DMS53 treated with DMSO at 0.1 percent for 48 hours (cell line): ENCODE results near the gene YPEL2.

Experiments used
- DNase-seq: peaks from one replicate; lab custom pipeline; 2025; ENCODE audit not compliant: unreplicated experiment; lab: John Stamatoyannopoulos, UW

Gene YPEL2

GRCh38 chr17:59427996-59428395 is 96.5 kb downstream of the YPEL2 start:
- no peak for DNase-seq

- DNase-seq: no peak
Measured at GRCh38 chr17:59428916-59429485, 97.5 kb downstream of the YPEL2 start.

- no peak for DNase-seq
Measured at GRCh38 chr17:59431601-59432000, 100.1 kb downstream of the YPEL2 start.

DNA sequence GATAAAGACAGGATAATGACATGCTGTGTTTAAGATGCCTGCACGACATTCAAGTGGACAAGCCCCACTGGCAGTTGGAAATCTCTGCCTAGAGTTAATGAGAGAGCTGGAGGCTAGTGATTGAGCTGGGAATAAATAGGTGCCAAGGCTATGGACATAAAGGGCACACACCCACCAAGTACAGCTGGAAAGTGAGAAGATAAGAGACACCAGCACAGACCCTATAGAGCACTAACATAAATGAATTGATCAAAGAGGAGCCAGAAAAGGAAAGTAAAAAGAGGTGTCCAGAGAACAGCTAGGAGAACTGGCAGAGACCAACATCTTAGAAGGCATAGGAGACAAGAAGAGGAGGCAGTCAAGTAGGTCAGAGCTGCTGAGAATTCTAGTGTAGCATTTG is 101.2 kb downstream of the YPEL2 start:
- no peak for DNase-seq

- DNase-seq: no peak
Measured at GRCh38 chr17:59433586-59433985, 102.1 kb downstream of the YPEL2 start.

DNA sequence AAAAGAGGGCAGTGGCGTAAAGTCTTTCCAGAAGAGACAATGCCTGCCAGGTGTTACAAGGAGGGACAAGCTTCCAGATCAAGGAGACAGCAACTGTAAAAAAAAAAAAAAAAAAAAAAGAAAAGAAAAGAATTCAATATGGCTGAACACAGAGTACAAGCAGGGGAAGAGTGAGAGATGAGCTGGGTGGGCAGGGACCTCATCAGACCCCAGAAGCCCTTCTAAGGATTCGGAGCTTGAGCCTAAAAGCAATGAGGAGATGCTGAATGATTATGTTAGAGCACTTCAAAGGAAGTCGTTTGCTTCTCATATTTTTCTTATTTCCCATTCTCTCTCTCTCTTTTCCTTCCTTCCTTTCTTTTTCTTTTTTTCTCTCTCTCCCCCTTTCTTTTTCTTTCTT is 103.0 kb downstream of the YPEL2 start:
- DNase-seq: no peak

DNA sequence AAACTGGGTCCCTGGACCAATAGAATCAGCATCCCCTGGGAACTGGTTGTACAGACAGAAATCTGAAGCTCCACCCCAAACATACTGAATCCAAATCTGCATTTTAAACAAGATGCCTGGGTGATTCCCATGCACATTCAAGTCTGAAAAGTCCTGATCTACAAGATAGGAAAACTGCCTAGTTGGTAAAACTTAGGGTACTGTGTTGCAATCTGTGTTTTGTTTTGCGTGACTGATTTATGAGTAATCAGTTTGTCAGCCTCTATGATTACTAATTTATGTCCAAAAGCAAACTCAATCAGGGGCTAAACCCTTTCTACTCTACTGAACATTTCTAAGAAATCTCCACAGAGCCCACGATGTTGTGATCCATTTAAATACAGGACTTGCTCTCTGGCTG is 103.8 kb downstream of the YPEL2 start:
- DNase-seq: no peak

- no peak for DNase-seq
Measured at GRCh38 chr17:59436900-59437299, 105.4 kb downstream of the YPEL2 start.

GRCh38 chr17:59437791-59438281 is 106.4 kb downstream of the YPEL2 start:
- no peak for DNase-seq

DNA sequence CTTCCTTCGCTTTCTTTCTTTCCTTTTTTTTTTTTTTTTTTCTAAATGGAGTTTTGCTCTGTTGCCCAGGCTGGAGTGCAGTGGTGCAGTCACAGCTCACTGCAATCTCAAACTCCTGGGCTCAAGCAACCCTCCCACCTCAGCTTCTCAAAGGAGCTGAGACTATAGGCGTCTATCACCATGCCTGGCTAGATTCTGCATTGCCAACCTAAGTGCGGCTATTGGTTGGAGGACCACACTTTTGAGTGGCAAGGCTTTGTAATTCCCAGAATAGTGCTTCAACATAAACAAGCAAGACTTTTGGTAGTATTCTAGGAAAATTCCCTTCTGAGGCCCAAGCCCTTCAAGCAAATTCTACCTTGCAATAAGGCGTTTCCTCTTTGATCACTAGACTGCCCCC is 107.8 kb downstream of the YPEL2 start:
- no peak for DNase-seq

- no peak for DNase-seq
Measured at GRCh38 chr17:59439741-59440211, 108.3 kb downstream of the YPEL2 start.

DNA sequence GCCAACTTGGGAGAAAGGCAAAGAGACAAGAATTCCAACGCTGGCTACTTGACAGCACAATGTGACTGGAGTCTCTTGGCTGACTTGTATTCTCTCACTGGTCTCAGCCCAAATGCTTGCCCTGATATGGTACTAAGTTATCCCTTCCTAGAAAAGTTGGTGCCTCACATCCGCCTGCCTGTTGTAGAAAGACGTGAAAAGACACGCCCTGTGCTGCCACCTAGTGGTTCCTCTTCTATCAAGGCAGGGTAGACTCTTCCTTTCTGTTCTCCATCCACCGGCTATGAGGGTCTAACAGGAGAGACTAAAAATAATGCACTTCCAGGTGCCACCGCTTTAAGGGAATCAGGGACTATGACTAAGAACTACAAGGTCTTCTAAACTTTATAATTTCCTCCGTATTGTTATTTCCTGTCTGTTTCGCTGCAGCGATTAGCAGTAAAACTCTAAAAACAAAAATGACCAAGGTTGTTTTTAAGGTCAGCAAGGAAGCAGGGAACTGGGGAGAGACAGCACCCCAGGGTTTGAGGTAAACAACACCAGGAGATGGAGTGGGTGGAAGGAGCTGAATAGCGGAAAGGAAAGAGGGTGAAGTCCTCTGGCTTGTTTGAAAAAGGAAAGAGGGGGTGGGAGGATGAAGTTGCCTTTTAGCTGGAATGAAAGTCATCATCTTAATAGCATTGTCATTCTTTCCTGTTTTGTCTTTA is 109.5 kb downstream of the YPEL2 start:
- peak; percentile 71 for DNase-seq

DNA sequence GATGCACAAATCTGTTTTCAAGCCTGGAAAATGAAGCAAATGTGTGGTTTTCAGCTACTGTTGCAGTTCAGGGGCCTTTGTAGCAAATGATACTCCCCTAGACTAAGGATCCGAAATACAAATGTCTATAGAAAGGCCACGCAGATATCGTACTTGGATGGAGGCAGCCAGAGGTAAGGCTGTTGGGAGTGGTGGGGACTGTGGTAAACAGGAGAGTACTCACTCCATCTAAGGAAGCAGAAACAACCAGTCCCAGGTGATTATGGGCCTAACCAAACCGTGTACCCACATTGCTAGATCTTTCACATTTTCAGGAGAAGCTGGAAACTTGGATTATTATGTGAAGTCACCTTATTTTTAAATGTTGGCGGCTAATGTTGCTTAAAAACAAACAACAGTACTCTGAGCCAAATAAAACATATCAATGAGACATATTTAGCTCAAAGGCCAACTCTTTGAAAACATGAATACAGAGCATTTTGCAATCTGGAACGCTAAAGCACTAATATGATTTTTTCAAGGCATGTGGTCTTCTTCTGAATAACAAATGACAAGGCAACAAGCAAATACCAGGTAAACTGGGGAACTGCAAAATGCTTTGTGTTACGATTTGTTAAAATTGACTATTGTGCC is 110.1 kb downstream of the YPEL2 start:
- DNase-seq: no peak

DNA sequence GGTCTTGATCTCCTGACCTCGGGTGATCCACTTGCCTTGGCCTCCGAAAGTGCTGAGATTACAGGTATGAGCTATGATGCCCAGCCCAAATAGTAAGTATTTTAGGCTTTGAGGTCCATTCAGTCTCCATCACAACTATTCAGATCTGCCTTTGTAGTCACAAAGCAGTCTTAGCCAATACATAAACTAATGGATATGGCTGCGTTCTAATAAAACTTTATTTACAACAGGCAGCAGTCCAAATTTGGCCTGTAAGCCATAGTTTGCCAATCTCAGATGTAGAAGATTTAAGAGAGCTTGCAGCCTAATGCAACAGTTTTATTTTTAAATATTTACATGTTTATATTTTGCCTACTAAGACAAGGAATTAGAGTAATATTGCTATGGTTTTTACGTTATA is 111.7 kb downstream of the YPEL2 start:
- DNase-seq: no peak
